Dermis blood vessel endothelial cell (primary cell): Measurements from ENCODE around the gene KIAA1671. TPM values are rescaled to one million over a fixed set of nuclear protein-coding genes. Genes with fewer than 3 reads are reported as not detected.
A peak's percentile ranks its signal among the peaks of the same experiment; 100 is the strongest.
"Not testable (repeated sequence)": the region's sequence is repeated elsewhere in the genome, so short reads cannot be mapped to it uniquely, and the experiment has no call there.

ENCODE experiments used
- DNase-seq: peaks from one replicate; pipeline ENCODE4 v3.0.0; 2010
- total RNA-seq: library from RNA; depleted of rRNA; stranded (reverse); fragments of >200 nt; gene quantifications from 2 replicates; pipeline ENCODE4 v1.2.3, GENCODE V29; 2014

Gene KIAA1671
- total RNA-seq, 1 donor from 2014 or later: 41.9 TPM

DNA sequence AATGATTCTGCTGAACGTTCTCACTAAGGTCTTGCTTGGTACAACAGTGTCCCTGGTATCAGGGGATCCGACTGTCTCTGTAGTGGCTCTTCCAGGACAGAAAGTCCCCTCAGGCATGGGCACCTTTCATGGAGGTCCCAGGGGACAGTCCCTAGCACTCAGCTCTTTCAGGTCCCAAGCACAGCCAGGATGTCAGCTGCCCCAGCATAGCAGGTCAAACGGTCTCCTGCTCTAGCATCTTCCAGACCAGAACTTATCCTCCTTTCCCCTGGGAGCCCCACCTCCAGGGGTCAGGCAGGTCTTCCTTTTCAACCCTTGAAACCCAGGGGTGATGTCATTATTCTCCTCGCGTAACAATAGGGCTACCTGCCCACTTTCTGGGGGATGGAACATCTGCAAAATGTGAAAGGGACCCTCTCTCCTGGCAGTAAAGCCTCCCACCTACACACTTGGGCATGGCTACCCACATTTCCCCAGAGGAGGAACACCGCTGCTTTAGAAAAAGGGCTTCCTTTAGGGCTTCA lies 222.4 kb downstream of the KIAA1671 start:
- DNase-seq: no peak

DNA sequence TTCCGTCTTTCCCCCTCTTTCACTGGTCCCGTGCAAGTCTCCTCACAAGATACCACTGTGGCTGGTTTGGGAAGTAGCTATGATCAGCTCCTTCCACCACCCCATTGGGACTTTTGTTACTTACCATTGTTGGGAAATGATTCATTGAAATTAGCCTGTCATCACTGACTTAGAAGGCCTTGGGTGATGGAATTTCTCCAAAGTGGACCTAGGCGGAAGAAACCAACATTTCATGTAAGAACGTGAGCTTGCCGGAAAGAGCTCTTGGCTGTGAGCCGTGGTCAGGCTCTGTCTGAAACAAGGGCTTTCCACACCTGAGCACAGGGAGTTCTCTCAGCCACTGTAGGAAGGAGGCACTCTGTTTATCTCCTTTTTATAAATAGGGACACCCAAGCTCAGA lies 223.7 kb downstream of the KIAA1671 start:
- DNase-seq: peak; percentile 46

DNA sequence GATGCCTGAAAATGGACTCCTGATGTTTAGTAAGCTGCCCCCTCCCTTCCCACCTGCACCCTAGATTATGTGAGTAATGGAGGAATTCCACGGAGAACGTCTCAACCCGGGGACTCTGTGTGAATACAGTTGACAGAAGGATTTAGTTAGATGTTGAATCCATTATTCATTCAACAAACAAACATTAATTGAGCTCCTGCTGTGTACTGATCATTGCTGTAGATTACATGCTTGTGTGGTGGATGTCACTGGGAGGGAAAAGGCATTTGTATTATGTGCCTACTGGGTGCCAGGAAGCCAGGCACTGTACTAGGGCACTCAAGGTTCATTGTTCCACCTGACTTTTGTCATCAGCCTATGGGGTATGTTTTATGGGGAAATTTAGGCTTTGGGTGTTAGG lies 224.3 kb downstream of the KIAA1671 start:
- no peak for DNase-seq

DNA sequence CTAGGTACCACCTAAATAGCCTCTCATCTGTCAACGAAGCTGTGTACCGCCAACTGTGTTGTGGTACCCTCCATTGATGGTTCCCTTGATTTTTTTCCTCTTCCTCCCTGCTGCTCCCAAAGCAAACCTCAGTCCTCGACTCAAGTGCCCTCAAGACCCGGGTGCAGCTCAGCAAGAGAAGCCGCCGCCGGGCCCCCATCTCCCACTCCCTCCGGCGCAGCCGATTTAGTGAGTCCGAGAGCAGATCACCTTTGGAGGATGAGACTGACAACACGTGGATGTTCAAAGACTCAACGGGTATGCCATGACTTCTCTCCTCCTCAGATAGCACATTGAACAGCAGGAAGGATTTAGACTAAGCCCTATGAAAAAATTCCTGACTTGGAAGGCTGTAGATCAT lies 224.7 kb downstream of the KIAA1671 start:
- DNase-seq: no peak

DNA sequence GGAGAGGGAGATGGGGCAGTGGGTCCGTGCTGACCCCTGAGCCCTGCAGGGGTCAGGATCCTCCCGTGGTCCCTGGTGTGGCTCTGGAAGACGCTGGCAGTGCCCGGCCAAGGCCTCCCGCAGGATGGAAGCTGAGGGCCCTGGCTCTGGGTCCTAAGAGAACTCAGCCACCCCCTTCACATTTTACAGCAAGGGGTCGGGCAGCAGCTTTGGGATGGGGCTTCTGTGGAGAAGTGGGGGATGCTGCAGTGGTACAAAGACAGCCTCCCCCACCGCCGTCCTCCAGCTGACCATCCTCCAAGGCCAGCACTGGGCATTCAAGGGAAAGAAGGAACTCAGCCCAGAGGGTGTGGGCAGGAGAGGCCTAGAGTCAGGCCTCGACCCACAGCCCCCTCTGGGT lies 225.4 kb downstream of the KIAA1671 start:
- no peak for DNase-seq

DNA sequence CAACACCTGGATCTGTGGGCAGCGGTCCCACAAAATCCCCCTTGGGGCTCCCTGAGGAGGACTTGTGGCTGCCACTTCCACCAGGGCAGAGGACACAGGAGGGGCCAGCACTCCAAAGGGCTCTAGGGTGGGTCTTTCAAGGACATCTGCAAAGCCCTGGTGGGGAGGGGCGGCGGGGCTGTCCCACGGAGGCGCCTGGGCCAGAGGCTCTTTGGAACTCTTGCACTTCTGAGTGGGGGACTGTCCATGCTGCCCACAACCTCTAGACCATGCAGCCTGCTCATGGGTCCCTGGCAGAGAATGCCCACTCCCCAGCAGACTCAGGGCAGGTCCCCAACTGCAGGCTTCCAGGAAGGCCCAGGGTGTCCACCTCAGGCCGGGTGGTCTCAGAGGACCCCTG lies 225.8 kb downstream of the KIAA1671 start:
- DNase-seq: not testable (repeated sequence)

DNA sequence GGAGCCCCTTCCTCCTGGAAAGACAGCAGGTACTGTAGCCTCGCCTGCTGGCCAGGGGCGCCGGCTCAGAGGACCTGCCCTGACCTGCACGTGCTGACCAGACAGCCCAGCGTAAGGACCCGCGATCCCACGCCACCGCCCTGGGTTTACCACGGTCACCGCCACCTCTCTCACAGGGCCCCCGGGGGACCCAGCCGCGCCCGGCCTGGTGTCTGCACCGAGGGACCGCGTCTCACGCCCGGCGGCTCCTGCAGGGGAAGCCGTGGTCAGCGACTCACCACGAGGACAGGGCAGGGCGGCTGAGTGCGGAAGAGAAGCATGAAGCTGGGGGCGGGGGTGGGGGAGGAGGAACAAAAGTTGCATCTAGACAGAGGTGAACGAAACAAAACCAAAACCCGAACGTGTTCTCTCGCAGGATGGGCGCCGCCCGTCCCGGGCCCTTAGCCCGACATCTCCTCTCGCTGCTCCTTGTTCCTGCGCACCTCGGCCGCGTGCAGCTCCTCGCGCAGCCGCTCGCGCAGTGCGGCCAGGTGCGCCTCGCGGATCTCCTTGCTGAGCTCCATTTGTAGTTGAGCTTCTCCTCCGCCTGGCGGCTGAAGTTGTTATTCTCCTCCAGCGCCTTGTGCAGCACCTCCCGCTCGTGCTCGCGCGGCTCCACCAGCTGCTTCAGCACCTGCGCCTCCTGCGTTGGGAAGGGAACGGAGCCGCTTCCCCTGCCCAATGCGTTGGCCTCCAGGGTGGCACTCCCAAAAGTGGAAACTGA lies 226.5 kb downstream of the KIAA1671 start:
- not testable (repeated sequence) for DNase-seq

DNA sequence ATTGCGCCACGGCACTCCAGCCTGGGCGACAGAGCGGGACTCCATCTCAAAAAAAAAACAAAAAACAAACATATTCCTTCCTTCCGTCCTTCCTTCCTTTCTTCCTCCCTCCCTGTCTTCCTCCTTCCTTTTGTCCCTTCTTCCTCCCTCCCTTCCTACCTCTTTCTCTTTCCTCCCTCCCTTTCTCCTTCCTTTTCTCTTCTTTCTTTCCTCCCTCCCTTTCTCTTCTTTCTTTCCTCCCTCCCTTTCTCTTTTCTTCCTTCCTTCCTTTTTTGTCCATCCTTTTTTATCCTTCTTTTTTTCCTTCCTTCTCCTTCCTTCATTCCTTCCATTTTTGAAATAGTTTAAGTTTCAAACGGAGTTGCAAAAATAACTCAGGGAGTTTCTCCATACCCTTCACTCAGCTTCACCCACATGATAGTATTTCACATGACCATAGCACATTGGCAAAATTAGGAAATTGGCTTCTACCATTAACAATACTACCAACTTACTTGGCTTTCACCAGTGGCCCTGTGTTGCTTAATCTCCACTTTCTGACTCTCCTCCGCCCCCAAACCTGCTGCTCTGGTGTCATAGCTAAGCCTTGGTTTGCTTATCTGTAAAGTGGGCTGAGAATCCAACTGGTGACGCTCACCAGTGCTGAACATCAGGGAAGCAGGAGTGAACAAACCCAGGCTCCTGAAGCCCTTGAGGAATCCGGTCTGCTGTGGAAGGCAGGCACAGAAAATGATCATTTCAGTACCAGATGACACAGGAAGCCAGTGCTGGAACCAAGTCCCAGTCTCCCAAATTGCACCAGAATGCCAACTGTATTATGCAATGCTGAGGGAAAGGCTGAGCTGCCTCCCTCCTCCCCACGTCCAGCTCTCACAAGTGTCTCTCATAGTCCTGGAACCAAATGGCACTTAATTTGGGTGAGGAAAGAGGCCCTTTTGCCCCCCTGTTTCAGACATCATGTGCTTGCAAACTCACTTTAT lies 229.9 kb downstream of the KIAA1671 start:
- no peak for DNase-seq

DNA sequence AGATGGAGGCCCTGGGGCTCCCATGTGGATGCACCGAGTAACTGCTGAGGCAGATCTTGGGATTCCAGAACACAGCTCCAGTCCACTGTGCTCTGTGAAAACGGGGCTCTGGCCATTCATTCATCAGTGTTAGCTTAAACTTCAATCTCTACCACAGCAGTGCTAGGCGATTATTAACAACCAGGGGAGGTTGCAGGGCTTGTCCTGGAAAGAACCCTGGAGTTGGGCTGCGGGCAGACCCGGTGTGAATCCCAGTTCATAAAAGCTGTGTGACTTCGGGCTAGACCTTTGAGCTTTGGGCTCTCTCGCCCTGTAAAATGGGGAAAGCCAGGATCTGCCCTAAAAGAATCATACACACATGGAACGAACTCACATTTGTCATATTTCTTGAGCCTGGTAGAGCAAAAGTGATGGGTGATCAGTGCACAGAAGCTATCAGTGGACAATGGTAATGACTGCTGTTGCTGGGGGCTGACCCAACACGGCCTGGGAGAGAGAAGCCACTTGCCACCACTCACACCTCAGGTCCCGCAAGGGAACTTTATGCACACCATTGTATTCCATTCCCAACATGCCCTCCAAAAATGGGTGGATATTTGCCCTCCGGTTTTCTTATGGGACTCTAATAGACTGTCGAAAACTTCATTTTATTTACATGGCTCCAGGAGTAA lies 231.6 kb downstream of the KIAA1671 start:
- no peak for DNase-seq

DNA sequence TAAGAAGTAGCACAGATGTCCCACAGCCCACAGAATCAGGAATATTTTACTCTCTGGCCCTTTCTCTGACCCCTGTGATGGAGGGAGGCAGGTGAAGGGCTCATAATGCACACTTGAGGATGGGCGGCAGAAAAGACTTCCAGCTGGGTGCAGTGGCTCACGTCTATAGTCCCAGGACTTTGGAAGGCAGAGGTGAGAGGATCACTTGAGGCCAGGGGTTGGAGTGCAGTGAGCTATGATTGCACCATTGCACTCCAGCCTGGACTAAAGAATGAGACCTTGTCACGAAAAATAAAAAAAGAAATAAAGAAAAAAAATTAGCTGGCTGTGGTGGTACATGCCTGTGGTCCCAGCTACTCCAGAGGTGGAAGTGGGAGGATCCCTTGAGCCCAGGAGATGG lies 233.6 kb downstream of the KIAA1671 start:
- DNase-seq: no peak

DNA sequence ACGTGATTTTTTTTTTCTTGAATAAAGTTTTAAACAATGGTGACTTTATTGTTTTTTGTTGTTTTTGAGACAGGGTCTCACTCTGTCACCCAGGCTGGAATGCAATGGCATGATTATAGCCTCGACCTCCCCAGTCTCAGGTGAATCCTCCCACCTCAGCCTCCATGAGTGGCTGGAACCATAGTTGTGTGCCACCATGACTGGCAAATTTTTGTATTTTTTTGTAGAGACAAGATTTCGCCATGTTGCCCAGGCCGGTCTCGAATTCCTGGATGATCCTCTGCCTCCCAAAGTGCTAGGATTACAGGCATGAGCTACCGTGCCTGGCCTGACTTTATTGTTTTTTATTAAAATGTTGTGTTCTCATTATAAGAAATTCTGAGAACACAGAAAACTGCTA lies 235.0 kb downstream of the KIAA1671 start:
- no peak for DNase-seq

DNA sequence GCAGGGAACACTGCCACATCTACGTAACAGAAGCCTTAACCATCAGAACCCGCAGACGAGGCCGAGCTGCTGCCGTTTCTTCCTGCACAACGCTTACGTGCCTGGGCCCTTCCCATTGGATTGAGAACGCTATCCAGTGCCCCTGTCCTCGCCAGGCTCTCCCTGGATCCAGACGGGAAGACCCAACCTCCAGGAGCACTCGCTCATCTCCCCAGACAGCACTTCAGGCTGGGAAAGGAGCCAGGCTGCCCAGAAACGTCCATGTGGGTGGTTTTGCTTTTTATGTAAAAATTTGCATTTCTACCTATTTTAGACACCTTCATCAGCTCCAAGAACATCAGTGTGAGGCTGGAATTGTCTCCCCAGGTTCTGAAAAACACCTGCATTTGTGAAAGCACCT lies 239.9 kb downstream of the KIAA1671 start:
- no peak for DNase-seq

DNA sequence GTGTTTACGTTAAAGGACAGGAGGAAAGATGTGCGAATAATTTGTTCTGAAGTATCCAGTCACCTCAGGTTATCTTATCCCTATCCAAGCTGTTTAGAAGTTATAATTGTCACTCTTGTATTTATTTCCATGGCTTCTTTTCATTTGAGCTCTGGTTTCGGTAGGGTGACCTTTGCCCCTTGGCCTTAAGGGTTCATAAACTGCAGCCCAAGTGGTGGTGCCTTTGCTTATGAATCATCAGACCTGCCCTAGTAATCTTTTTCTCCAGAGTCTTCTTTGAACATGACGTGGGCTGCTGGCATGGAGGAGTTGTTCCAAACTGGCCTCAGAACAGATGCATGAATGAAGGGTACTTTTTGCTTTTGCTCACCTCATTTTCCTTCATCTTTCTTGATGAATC lies 240.6 kb downstream of the KIAA1671 start:
- no peak for DNase-seq

DNA sequence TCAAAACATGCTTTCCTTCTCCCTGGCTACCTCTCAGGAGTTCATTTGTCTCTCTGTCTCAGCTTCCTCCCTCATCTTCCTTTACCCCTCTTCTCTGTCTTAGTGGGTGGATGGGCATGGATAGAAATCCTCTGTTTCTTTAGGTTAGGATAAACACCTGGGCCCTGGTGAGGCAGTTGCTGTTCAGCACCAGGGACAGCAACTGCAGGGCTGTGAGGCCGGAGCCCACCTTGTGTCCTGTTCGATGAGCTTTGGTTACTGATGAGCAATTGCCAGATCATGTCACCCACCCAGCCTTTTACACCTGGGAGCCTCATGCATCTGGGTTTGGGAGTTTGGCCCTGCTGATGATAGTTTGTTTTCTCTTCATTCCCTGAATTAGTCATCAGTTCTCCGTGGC lies 241.0 kb downstream of the KIAA1671 start:
- peak; percentile 12 for DNase-seq

DNA sequence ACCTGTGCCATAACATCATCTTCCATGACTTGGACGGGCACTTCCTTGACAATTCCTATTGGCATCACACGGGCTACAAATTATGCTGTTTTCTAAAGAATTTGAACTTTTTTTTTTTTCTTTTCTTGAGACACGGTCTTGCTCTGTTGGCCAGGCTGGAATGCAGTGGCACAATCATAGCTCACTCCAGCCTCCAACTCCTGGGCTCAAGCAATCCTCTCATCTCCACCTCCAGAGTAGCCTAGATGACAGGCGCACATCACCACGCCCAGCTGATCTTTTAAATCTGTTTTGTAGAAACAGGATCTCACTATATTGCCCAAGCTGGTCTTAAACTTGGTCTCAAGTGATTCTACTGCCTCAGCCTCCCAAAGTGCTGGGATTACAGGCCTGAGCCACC lies 243.8 kb downstream of the KIAA1671 start:
- no peak for DNase-seq

DNA sequence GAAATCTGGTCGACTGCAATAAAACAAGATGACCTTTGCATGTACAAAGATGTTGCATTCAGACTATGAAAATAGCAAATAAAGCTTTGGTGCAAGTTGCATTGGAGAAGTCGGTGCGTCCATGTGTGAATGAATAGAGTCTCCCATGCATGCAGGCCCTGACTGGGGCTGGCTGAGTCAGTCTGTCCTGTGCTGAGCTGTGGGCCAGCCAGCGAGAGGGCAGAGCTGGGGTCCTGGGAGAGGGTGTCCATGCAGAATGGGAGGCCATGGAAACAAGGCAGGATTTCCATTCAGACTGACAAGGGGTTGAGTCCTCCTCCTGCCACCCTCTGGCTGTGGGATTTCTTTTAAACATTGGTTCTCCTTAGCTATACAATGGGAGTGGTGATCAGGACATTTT lies 244.8 kb downstream of the KIAA1671 start:
- DNase-seq: no peak

DNA sequence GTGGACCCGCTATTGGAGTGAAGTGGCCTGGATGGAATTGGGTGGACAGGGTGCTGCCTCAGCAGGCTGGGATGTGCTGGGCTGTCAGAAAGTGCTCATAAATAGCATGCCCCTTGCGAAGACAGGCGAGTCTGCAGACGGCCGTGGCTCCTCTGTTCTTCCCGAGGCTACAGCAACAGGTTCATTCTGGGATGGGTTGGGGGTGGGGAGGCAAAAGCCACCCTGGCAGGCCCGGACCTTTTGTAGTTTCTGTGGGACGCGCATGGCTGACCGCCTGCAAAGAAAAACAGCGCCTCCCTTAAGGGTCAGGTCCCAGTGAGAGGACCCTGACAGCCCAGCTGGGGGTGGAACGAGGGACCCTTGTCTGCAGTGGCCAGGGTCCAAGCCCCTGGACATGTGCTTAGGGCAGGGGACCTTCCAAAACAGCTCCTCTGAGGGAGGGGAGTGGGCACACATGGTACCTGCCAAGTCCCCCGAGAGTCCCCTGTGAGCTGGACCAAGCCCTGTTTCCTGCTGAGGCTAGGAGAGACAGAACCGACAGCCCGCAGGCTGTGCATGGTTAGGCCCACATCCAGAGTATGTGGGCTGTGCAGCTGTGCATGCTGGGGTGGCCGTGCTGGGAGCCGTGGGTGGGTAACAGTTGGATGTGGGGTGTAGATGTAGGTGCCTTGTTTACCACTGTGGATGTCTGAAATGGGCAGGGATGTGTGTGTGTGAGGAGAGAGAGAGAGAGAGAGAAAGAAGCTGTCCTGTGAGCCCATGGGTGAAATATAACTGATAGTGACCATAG lies 247.4 kb downstream of the KIAA1671 start, which contains the start of gene CRYBB3:
Gene CRYBB3, plus strand, starts transcription at position 128 of the 790 bp plus-strand sequence. CDS start 1,539 bp downstream, outside the sequence.
- DNase-seq: no peak

DNA sequence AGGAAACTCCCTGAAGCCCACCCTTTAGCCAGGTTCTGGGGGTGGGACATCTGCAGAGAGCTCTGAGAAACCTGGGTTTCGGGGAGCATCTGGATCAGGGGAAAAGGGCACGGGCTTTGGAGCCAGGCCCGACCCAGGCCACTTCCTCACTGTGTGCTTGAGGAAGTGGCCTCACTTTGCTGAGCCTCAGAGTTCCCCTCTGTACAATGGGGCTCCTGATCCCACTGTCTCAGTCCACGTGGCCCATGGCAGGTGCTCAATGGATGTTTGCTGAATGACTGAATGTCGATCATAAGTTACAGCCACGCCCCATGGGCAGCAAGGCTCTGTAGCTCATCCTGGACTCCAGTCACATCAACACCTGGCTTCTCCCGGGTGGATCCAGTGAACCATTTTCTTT lies 248.5 kb downstream of the KIAA1671 start:
- no peak for DNase-seq

DNA sequence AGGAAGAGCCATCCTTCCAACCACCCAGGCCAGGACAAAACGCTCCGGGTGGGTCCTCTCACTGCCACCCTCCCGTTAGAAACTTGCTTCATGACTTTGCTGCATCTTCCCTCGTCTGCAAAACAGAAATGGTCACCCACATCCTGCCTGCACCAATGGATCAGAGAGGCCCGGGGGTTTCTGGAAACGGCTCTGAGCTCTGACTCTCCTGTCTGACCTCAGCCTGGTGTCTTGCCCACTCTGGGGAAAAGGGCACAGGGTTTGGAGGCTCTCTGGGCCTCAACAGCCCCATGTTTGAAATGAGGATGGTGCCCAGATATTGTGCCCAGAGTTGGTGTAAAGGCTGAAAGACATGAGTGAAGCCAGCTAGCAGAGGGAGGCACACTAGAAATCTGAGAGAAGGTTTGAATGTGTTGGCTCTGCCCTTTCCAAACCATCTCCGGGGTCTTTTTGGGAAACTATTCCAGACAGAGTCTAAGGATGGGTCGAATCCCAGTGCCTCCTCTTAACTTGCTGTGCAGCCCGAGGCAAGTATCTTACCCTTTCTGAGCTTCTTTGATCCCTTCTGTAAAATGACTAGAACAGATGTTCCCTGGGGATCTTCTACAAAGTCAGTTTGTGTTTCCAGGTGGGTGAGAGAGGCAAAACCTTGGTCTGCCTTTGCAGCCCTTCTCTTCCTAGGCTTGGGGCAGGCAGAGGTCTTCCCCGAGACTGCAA lies 249.2 kb downstream of the KIAA1671 start:
- DNase-seq: no peak

DNA sequence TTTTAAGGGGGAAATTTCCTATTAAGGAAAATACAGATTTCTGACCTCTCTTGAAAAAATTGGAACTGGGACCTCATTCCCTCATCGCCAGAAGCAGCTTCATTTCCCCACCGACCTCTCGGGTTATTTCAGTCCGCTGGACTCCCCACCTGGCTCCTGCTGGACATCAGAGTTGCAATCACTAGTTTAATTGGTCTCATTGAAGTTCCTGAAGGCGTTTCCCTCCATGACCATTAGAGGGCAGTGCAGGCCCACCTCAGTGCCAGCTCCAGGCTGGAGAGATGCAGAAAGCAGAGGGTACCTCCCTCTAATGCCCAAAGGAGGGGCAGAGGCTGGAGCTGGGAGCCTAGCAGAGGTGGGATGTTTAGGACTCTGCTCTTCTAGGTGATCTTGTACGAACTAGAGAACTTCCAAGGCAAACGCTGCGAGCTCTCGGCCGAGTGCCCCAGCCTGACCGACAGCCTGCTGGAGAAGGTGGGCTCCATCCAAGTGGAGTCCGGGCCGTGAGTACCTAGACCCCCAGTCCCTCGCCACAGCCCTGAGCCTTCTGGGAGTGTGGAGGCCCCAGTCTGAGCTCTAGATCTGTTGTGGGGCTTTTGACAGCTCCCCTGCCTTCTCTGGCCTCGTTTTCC lies 249.9 kb downstream of the KIAA1671 start:
- DNase-seq: peak; percentile 81

DNA sequence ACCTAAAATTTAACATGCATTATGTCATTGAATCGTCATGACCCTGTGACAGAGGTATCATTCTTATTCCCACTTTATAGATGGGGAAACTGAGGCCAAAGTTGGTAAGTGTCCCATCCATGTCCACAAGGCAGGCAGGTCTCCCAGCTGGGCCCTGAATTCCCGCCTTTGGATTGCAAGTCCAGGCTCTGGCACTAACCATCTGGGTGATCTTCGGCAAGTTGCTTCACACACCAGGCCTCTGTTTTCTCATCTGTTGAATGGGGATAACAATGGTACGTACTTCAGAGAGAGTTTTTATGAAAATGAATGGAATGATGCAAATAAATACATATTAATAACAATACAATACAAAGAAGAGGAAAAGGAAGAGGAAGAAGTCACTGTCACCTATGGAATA lies 250.6 kb downstream of the KIAA1671 start:
- DNase-seq: no peak
